ENCODE results near the gene ARHGAP10. TPM values are rescaled to one million over a fixed set of nuclear protein-coding genes. Genes with fewer than 3 reads are reported as not detected.

ARHGAP10 gene
- total RNA-seq, 1 donor from 2014 or later = 20.2 TPM

DNA sequence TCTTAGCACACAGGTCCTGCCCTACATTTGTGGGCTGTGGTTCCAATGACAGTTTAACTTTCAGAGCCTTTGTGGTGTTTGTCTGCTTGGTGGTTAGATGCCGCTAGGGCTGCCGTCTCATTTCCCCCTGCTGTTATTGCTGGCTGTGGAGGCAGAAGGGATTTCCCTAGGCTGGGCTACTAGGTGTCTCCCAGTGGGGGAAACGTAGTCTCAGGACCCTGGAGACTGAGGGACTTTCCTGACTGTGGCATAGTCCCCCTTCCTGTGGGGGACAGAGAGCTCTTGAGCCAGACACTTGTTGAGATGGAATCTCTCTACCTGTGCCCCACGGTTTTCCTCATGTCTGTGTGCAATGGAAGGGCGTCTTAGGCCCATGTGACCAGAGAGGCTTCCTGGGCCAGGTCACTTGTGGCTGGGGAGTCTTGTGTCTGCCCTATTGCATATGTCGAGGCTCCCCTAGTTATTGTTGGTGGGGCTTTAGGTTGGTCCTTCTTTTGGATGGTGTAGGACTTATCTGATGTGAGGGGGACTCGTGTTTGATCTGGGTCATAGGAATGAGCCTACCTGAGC lies 68.2 kb downstream of the ARHGAP10 start:
- H3F3A ChIP-seq (ENCODE audit: low read depth) = peaks cover 8% of the 10 kb centered on the region
- Mint-ChIP-seq H3K27me3 (ENCODE audit: insufficient read depth, low read depth) (peaks cover 2% of the 10 kb centered on the region), H3K27ac (no peak overlapping the region), H3K4me3 (no peak overlapping the region), H3K4me1 (peaks cover 23% of the 10 kb centered on the region), H3K9me3 (no peaks in the 10 kb centered on the region), H3K36me3 (peaks cover 4% of the 10 kb centered on the region)
- H2AFZ ChIP-seq (replicated peaks) = no peak overlapping the region
- H3K9me3 ChIP-seq (ENCODE audit: low read depth) = no peaks in the 10 kb centered on the region
- no peaks in the 10 kb centered on the region for H3K36me3 ChIP-seq
- peak overlapping the region; percentile 37 for H3K4me2 ChIP-seq
- no peak overlapping the region for H3K4me3 ChIP-seq
- no peak for TF ChIP-seq CTCF (IDR thresholded peaks at IDR 0.05)
- no peak for TF ChIP-seq EZH2phosphoT487 (IDR thresholded peaks at IDR 0.05)
- TF ChIP-seq EZH2 (IDR thresholded peaks at IDR 0.05) = no peak
- peaks cover 59% of the 10 kb centered on the region for H3K79me2 ChIP-seq (ENCODE audit: low read depth)
- DNase-seq (ENCODE audit: low spot score) = peak; percentile 33
- H3K4me1 ChIP-seq = peaks cover 38% of the 10 kb centered on the region
- H3K27me3 ChIP-seq = no peaks in the 10 kb centered on the region
- H3K27ac ChIP-seq = no peak overlapping the region
- peaks cover 18% of the 10 kb centered on the region for H4K20me1 ChIP-seq (ENCODE audit: low read depth)
- no peak overlapping the region for H3K9ac ChIP-seq

DNA sequence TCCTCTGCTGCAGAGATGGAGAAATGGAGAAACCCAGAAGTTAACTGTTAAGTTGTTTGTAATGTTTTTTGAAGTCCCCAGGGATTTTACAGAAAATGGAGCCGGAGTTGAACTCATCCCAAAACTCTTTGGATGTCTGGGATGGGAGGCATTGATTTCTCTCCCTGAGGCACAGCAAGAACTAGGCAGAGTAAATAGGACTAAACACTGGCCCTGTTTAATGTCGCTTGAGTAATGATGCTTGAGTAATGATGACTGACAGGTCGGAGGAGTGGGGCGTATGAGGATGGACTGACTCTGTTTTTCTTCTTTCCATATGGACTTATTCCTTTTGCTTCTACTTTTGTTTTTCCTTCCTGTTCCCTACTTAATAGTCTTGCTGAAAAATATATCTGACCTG lies 69.9 kb downstream of the ARHGAP10 start:
- Mint-ChIP-seq H3K36me3 (peaks cover 3% of the 10 kb centered on the region), H3K27ac (no peak overlapping the region), H3K9me3 (no peaks in the 10 kb centered on the region), H3K4me1 (peaks cover 23% of the 10 kb centered on the region), H3K4me3 (no peak overlapping the region), H3K27me3 (ENCODE audit: insufficient read depth, low read depth) (peaks cover 2% of the 10 kb centered on the region)
- H3K27me3 ChIP-seq = no peaks in the 10 kb centered on the region
- H3K79me2 ChIP-seq (ENCODE audit: low read depth) = peaks cover 61% of the 10 kb centered on the region
- no peak overlapping the region for H3K27ac ChIP-seq
- peak; percentile 48 for DNase-seq (ENCODE audit: low spot score)
- H3K9ac ChIP-seq = no peak overlapping the region
- no peak overlapping the region for H3K4me3 ChIP-seq
- H3K4me1 ChIP-seq = peaks cover 44% of the 10 kb centered on the region
- H3K9me3 ChIP-seq (ENCODE audit: low read depth) = no peaks in the 10 kb centered on the region
- no peak overlapping the region for H2AFZ ChIP-seq (replicated peaks)
- peaks cover 18% of the 10 kb centered on the region for H4K20me1 ChIP-seq (ENCODE audit: low read depth)
- H3K4me2 ChIP-seq = peak overlapping the region; percentile 29
- H3F3A ChIP-seq (ENCODE audit: low read depth) = peaks cover 11% of the 10 kb centered on the region
- H3K36me3 ChIP-seq = no peaks in the 10 kb centered on the region
- TF ChIP-seq EZH2 (IDR thresholded peaks at IDR 0.05) (no peak), EZH2phosphoT487 (IDR thresholded peaks at IDR 0.05) (no peak), CTCF (IDR thresholded peaks at IDR 0.05) (no peak)

GRCh38 chr4:147802346-147802745 lies 70.5 kb downstream of the ARHGAP10 start:
- TF ChIP-seq EZH2 (IDR thresholded peaks at IDR 0.05) = no peak
- no peak for TF ChIP-seq EZH2phosphoT487 (IDR thresholded peaks at IDR 0.05)
- TF ChIP-seq CTCF (IDR thresholded peaks at IDR 0.05) = no peak
- H3K36me3 ChIP-seq = no peaks in the 10 kb centered on the region
- H3K9ac ChIP-seq = no peak overlapping the region
- no peaks in the 10 kb centered on the region for H3K9me3 ChIP-seq (ENCODE audit: low read depth)
- H3K27me3 ChIP-seq = no peaks in the 10 kb centered on the region
- peaks cover 2% of the 10 kb centered on the region for H3K27me3 Mint-ChIP-seq (ENCODE audit: insufficient read depth, low read depth)
- H3K9me3 Mint-ChIP-seq = no peaks in the 10 kb centered on the region
- H3K4me1 ChIP-seq = peaks cover 44% of the 10 kb centered on the region
- no peak overlapping the region for H3K27ac ChIP-seq
- DNase-seq (ENCODE audit: low spot score) = no peak
- peaks cover 23% of the 10 kb centered on the region for H3K4me1 Mint-ChIP-seq
- peaks cover 61% of the 10 kb centered on the region for H3K79me2 ChIP-seq (ENCODE audit: low read depth)
- H3K4me2 ChIP-seq = peak overlapping the region; percentile 29
- H3K4me3 ChIP-seq = no peak overlapping the region
- H2AFZ ChIP-seq (replicated peaks) = no peak overlapping the region
- peaks cover 11% of the 10 kb centered on the region for H3F3A ChIP-seq (ENCODE audit: low read depth)
- H3K4me3 Mint-ChIP-seq = no peak overlapping the region
- no peak overlapping the region for H3K27ac Mint-ChIP-seq
- peaks cover 18% of the 10 kb centered on the region for H4K20me1 ChIP-seq (ENCODE audit: low read depth)
- no peaks in the 10 kb centered on the region for H3K36me3 Mint-ChIP-seq

Data from neural progenitor cell (in vitro differentiated cells).